SIG-M5 treated with dmso at 0.1 percent for 504 hours (cell line): ENCODE data around the gene PCNX2.

Experiments used
- DNase-seq: peaks from one replicate; lab custom pipeline; 2025; ENCODE audit not compliant: unreplicated experiment; lab: John Stamatoyannopoulos, UW

The PCNX2 gene

GRCh38 chr1:233227930-233228465 is 67.5 kb downstream of the PCNX2 start:
- DNase-seq = no peak

DNA sequence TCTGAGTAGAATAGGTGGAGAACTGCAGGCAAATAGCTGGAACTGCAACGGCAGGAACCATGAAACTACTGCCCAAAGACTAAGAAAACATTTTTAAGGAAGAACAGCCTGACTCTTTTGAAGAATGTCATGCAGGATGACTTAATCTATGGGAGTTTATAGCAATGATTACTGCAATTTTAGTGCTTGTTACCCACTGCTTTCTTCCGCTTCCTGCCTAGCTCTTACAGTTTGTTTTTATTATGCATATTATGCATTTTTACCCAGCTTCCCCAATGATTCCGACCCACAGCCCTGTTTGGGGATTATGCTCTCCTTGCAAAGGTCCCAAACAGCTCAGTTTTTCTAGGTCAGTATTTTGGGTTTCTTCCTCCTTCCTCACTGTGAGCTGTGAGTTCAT is 71.2 kb downstream of the PCNX2 start:
- DNase-seq = no peak

DNA sequence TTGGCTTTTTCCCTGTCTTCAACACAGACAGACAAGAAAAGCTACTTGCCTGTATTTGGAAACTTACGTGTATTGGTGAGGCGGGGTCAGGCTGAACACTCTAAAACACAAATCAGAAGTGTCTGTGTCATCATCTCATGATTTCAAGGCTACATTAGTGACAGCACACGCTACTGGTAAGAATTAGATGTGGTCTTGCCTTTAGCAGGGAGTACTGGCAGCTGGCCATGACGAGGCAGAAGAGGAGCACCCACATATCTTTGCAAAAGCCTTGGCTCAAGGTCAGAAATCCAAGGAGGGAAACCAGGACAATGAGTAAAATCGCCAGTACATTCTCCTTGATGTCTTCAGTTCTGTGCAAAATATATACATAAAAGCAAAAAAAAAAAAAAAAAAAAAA is 77.7 kb downstream of the PCNX2 start:
- DNase-seq = no peak

GRCh38 chr1:233216009-233216408 is 79.5 kb downstream of the PCNX2 start:
- DNase-seq = no peak

- no peak for DNase-seq
Observed at GRCh38 chr1:233215135-233215760, 80.3 kb downstream of the PCNX2 start.

DNA sequence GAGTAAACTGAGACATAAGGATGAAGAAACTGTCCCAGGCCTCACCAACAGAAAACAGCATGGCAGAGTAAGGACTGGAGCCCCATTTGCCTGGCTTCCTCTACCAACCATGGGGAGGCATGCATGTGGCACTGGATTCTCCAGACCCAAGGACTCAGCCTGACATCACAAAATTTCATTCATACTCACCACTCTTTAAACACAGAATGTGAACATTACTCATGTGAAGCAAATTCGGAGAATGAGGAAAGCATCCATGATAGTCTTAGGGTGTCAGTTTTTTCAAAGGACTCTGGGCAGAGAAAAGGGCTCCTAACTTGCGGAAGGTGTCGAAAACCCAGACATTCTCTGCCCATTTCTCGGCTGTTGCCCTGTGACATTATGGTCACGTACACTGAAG is 83.9 kb downstream of the PCNX2 start:
- DNase-seq = no peak

GRCh38 chr1:233211106-233211505 is 84.4 kb downstream of the PCNX2 start:
- DNase-seq = no peak

DNA sequence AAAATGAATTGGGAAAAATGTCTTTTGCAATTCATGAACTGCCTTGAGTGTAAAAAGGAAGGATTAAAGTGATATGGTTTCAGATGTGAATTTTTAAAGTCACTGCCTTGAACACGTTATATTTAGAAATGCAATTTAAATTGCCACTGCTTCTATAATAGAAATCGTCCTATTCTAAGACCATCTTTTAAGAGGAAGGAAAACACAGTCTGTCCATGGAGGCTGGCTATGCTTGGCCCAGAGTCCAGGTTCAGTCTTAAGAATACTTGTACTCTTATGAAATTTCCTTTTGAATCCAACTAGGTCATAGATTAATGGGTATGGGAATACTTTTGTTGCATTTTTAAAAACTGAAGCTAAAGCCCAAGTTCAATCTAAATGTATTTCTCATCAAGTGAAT is 86.0 kb downstream of the PCNX2 start:
- no peak for DNase-seq

DNA sequence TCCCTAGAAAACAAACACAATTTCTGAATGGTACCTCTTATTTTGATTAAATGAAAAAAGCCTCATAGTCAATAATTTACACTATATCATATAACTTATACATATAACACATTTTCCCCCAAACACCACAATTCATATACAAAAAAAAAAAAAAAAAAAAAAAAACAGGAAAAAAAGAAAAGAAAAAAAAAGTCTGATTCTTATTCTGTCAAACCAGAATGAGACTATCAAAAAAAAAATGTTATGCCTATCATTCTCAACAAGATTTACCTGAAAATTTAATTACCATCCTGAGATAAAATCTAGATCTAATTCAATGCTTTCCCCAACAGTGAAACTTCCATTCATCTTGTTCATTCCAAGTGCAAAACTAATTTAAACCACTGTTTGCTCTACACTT is 86.8 kb downstream of the PCNX2 start:
- no peak for DNase-seq

DNA sequence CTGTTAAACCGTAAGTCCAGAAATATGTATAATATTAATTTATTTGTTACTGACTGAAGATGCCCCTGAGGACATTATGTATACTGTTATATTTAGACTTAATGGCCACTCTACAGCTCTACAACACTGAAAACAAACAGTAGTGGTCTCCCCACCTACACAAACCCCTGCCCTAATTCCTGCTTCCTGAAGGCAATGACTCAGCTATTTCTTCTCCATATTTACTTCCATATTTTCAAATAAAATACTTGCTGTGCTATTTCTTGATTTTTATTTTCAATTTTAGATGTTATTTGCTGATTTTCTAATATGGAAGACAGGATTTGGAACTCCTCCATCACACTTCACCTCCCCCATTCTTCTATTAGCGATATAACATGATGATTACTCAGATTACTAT is 97.6 kb downstream of the PCNX2 start:
- DNase-seq = no peak

- DNase-seq = no peak
Observed at GRCh38 chr1:233193741-233194140, 101.8 kb downstream of the PCNX2 start.

- no peak for DNase-seq
Observed at GRCh38 chr1:233190987-233191386, 104.5 kb downstream of the PCNX2 start.

DNA sequence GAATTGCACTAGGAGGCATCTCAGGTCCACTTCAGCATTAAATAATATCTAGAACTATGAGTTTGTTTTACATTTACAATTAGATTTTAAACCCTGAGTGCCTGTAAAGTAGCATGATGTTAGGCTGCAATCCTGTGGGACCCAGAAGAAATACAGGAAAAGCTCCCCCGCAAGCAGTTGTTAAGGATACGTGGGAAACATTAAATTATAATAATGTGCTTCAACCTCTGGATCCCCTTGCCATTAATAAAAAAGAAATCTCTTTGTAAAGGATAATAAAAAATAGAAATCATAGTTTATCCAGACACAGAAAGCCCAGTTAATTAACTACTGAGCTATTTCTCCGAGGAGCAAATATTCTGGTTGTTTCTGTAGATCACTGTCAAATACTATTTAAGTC is 106.0 kb downstream of the PCNX2 start:
- no peak for DNase-seq

- no peak for DNase-seq
Observed at GRCh38 chr1:233188061-233188460, 107.5 kb downstream of the PCNX2 start.

GRCh38 chr1:233183226-233184020 is 112.1 kb downstream of the PCNX2 start:
- DNase-seq = no peak

DNA sequence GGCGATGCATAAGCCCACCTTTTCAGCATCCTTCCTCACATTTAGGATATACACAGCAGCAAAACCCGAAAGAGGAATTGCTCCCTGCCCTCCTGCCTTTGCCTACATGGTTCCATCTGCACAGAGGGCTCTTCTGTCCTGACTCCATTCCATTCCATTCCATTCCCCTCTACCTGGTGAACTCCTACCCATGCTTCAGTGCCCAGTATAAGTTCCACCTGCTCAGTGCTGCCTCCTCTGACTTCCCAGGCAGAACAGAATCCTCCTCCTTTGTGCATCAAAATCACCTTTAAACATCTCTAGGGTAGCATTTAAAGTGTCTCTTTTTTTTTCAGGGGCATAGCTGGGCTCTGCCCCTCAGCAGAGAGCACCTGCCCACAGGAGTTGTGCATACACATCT is 112.9 kb downstream of the PCNX2 start:
- no peak for DNase-seq

- DNase-seq = no peak
Observed at GRCh38 chr1:233180641-233181364, 114.7 kb downstream of the PCNX2 start.

GRCh38 chr1:233179638-233180037 is 115.9 kb downstream of the PCNX2 start:
- DNase-seq = peak; percentile 86

DNA sequence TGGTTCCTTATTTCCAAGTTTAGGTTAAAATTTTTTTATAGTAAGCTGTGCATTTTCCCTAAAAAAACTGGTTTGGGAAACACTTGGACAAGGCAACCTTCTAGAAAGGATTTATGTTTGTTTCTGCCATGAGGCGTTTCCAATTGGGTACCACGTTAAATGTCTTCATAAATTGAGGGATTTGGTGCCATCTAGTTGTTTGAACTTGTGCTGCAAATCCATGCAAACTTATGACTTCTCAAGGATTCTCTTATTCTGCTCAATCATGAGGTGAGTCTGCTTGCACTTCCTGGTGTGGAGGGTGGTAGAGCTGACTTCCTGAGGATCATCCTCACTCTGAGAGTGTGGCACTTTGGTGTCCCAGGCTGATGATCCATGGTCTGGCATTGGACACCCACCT is 123.3 kb downstream of the PCNX2 start:
- peak; percentile 80 for DNase-seq

DNA sequence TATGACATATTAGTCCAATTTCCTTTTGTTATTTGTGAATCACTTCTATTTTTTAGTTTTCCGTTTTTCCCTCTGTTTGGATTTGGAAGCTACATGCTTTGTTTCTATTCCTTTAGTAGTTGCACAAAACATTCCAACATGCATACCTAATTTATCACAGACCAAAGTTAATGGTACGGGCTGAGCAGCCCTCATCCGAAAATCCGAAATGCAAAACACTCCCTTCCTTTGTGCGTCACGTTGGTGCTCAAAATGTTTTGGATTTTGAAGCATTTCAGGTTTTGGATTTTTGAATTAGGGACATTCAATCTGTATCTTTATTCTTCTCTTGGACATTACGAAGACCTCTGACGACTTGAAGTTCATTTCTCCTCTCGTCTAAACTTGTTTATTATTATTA is 124.8 kb downstream of the PCNX2 start:
- no peak for DNase-seq

DNA sequence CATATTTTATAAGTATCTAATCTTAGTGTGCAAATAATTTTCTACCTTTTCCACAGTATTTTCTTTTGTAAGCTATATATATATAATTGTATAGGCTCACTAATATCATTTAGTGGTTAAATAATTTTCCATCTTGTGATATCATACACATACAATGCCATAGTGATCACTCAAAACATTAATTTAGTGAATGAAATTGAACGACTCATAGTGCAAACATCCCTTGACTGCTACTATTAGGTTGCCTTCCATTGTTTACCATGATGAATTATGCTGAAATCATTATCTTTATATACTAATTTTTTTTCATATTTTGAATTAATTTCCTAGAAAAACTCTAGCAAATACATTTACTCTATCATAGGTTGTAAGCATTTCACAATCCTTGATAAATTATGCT is 127.1 kb downstream of the PCNX2 start:
- DNase-seq = no peak

GRCh38 chr1:233166896-233167295 is 128.6 kb downstream of the PCNX2 start:
- no peak for DNase-seq
